Measurements from ENCODE around the gene LHX3.

The LHX3 gene

DNA sequence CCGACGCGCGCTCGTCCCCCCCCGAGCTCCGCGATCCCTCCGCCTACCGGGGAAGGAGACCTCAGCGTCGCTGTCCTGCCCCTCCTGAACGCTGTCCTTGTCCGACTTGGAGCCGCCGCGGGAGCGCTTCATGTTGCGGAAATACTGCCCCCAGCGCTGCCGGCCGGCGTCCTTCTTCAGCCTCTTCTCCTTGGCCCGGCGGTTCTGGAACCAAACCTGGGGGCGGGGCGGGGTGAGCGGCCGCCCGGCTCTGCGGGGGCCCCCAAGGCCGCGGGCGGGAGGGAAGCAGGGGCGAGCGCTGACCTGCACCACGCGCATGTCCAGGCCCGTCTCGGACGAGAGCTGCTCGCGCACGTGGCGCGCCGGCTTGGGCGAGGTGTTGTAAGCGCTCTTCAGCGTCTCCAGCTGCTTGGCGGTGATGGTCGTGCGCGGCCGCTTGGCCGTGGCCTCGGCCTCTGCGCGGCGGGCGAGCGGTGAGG, 6.3 kb downstream of the LHX3 start:
- Mint-ChIP-seq H3K36me3 (ENCODE audit: low read depth) (no peaks in the 10 kb centered on the region), H3K4me3 (no peak overlapping the region), H3K27ac (no peak overlapping the region), H3K9me3 (no peaks in the 10 kb centered on the region), H3K4me1 (ENCODE audit: low read depth) (peaks cover 14% of the 10 kb centered on the region), H3K27me3 (peaks cover 52% of the 10 kb centered on the region)

DNA sequence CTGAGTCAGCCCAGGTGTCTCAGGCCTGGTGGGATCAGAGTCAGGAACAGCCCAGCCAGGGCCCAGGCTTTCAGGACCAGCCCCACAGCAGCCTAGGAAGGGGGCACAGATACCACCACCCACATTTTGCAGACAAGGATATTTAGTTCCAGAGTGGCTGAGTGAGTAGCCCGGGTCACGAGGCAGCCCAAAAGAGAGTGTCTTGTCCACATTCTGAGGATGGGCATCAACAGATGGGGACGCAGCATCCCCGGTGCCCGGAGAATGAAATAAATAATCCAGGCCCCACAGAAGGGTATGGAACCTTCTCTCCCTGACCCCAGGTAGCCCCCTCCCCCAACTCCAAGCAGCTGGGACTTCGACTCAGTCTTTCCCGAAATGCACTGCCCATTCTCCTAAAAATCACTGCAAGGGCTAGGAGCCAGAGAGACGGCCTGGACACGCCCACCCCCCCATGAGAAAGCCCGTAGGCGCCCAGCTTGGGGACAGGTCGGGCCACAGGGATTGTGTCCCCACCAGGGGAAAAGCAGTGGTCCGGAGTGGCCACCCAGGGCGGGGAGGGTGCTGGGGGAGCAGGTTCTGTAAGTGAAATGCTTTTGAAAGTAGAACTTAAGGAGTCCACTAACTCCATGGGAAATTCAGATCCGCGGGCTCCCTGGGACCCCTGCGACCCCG, 6.9 kb downstream of the LHX3 start:
- Mint-ChIP-seq H3K9me3 (no peaks in the 10 kb centered on the region), H3K27ac (no peak overlapping the region), H3K27me3 (peaks cover 47% of the 10 kb centered on the region), H3K4me1 (ENCODE audit: low read depth) (peaks cover 14% of the 10 kb centered on the region), H3K4me3 (no peak overlapping the region), H3K36me3 (ENCODE audit: low read depth) (no peaks in the 10 kb centered on the region)

DNA sequence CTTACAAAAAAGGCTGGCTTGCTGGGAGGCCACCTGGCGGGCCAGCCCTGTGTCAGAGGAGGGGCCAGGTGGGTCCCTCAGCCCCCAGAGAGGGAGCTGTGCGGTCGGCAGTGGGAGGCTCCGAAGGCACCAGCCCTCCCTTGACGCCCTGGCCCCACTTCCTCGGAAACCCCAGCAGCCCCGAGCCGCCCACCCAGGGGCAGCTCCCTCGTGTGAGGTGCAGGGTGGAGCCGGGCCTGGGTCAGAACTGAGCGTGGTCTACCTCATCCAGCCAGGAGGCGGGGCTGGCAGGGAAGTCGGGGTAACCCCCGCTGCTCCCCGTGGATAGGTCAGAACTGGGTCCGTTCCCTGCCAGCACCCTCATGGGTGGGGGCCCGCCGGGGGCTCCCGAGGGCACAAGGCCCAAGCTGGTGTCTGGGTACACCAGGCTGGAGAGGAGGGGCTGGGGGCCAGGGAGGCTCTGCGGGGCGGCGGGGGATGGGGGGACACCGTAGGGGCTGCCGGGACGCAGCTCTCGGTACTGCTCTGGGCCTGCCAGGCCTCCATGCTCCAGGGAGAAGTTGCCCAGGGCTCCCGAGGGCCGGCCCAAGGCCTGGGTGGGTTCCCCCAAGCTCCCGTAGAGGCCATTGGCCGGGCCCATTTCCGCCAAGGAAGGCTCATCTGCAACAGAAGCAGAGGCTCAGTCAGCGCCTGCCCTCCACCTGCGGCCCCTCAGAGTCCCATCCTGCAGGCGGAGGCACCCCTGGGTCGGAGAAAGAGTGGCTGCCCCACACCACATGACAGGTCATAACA, 7.6 kb downstream of the LHX3 start:
- peaks cover 14% of the 10 kb centered on the region for H3K4me1 Mint-ChIP-seq (ENCODE audit: low read depth)
- no peaks in the 10 kb centered on the region for H3K9me3 Mint-ChIP-seq
- H3K4me3 Mint-ChIP-seq, result peak overlapping the region; percentile 18
- no peak overlapping the region for H3K27ac Mint-ChIP-seq
- H3K36me3 Mint-ChIP-seq (ENCODE audit: low read depth), result no peaks in the 10 kb centered on the region
- H3K27me3 Mint-ChIP-seq, result peaks cover 50% of the 10 kb centered on the region

DNA sequence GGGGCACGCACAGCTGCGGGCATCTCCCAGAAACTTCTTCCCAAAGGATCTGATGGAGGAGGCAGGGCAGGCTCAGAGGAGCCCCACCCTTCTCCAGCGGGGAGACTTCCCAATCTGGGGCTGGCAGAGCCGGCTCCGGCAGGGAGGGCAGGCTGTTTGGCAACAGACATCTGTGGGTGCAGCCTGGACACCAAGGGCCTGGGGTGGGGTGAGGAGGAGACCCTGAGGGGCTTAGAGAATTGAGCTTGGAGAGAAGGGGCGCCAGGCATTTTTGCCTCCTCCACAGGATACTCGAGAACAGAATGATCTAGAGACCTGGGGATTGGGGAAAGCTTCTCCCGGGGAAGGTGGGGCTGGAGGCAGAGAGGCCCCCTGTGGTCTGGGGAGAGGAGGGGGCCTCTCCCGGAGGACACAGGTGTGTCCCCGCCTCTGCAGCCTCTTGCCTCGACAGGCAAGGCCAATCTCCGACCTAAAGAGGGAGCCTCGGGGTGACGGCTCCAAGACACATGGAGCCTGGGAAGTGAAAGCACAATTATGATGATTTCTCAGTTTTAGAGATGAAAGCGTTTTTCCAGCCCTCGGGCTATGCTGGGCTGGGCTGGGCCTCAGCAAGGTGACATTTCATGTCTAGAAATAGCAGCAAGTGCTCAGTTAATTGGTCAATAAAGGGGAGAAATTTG, 8.4 kb downstream of the LHX3 start:
- H3K27me3 Mint-ChIP-seq, result peaks cover 55% of the 10 kb centered on the region
- no peaks in the 10 kb centered on the region for H3K9me3 Mint-ChIP-seq
- H3K36me3 Mint-ChIP-seq (ENCODE audit: low read depth), result no peaks in the 10 kb centered on the region
- H3K4me1 Mint-ChIP-seq (ENCODE audit: low read depth), result peaks cover 14% of the 10 kb centered on the region
- no peak overlapping the region for H3K27ac Mint-ChIP-seq
- H3K4me3 Mint-ChIP-seq, result peak overlapping the region; percentile 18

DNA sequence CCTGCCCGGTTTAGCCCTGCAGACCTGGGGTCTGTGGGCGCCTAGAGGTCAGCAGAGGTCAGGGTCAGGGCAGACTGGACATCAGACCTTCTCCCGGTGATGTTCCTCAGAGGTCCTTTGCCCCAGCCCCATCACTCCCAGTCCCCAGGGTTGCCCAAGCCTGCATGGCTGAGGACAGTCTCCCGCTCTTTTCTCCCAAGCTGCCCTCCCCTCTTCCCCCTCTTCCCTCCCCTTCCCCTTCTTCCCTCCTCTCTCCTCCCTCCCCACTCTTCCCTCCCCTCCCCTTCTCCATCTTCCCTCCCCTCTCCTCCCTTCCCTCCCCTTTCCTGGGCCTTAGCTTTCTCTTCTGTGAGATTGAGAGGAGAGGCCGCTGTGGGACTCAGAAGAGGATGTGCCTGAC, 10.4 kb downstream of the LHX3 start:
- H3K27ac Mint-ChIP-seq, result no peak overlapping the region
- H3K36me3 Mint-ChIP-seq (ENCODE audit: low read depth), result no peaks in the 10 kb centered on the region
- no peaks in the 10 kb centered on the region for H3K9me3 Mint-ChIP-seq
- peaks cover 56% of the 10 kb centered on the region for H3K27me3 Mint-ChIP-seq
- no peak overlapping the region for H3K4me3 Mint-ChIP-seq
- peaks cover 14% of the 10 kb centered on the region for H3K4me1 Mint-ChIP-seq (ENCODE audit: low read depth)

DNA sequence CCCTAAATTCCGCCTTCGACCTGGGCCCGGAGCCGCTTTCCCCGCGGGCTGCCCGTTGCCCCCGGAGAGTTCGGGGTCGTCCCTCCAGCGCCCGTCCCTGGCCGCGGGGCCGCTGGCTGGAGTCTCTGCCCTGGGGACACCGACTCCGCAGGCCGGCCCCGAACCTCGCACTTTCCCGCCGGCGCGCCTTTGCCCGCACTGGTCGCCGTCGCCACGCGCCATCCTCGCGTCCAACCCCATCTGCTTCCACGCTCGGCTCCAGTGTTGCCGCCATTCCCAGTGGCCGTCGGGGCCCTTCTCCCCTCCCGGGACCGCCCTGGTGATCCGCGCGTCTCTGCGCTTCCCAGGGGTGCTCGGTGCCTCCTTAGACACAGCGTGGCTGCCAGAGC, 11.0 kb downstream of the LHX3 start:
- Mint-ChIP-seq H3K9me3 (no peaks in the 10 kb centered on the region), H3K27me3 (peaks cover 54% of the 10 kb centered on the region), H3K36me3 (ENCODE audit: low read depth) (no peaks in the 10 kb centered on the region), H3K27ac (no peak overlapping the region), H3K4me1 (ENCODE audit: low read depth) (peaks cover 14% of the 10 kb centered on the region), H3K4me3 (no peak overlapping the region)

DNA sequence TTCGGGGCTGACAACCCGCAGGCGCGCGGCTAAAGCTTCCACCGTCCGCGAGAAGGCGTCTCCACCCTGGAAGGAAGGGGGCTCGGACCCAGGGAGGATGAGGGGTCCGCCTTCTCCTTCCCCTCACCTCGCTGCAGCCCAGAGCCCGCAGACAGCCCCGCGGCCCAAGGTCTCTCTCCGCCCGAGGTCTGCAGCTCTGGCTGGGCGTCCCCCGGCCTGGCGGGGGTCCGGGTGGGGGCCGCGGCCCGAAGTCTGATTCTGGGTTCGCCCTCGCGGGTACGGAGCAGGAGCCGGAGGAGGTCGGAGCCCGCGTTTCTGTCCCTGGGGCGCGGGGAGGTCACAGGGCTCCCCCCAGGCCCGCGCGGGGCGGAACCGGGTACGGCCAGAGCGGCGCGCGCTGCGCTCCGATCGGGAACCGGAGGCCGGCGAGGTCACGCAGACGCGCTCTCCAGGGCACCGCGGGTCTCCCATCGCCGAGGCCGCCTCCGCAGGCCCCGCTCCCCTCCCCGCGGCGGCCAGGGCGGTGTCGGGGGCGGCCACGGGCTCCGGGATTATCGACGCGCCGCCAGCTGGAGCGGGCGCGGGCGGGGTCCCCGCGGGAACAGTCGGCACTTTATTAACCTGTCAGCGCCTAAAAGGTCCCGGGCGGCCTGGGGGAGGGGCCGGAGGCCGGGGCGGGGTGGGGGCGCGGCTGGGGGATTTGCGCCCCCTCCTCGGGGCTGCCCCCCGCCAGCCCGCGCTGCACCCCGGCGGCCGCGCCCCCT, 11.6 kb downstream of the LHX3 start:
- Mint-ChIP-seq H3K9me3 (no peaks in the 10 kb centered on the region), H3K27me3 (peaks cover 54% of the 10 kb centered on the region), H3K4me1 (ENCODE audit: low read depth) (peaks cover 14% of the 10 kb centered on the region), H3K27ac (no peak overlapping the region), H3K4me3 (no peak overlapping the region), H3K36me3 (ENCODE audit: low read depth) (no peaks in the 10 kb centered on the region)

DNA sequence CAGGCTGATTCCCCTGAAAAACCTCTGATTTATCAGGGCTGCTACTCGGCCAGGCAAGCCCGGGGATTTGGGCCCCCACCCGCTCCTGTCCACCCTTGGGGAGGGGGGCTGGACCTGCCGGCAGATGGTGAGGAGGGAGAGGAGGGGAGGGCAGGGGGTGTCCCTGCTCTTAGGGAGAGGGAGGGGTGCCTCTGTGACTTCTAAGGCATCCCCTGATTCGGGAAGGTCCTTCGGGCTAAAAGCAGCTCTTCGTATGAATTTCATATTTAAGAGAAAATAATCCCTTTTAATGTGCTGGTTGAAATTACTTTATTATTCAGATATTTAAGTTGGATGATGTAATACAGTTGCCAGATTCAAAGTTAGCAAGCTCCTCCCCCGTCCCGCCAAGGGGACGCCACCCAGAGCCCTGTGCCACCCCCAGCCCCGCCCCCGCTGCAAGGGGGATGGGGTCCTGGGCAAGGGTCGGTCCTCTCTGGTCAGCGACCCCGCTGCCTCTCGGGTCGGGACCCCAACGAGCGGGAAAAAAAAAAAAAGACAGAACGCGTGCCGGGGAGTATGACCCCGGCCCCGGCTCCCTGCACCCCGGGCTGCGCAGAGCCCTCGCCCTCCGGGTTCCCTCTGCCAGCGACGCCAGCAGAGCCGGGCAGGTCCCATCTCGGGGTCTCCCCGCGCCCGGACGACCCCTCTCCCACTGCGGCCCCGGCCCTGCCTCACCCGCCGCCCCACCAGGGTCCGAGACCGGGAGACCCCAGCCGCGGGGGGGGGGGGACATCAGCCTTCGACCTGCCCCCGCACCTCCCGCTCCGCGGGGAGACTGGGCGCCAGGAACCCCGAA, 12.4 kb downstream of the LHX3 start:
- H3K9me3 Mint-ChIP-seq, result no peaks in the 10 kb centered on the region
- H3K27me3 Mint-ChIP-seq, result peaks cover 53% of the 10 kb centered on the region

DNA sequence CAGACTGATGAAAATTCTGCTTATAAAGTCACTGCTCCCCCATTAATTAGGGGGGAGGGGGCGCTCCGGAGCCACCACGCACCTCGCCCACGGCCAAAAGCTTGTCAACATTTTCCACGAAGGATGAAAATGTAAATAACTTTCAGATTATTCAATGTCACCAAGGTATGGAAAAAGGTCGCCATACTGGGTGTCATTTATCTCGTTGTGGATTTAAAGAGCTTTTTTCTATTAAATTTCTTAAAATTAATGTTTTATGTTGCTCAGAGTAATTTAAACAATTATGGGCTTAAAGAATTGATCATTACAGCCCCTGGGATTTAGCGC, 13.0 kb downstream of the LHX3 start:
- Mint-ChIP-seq H3K9me3 (no peaks in the 10 kb centered on the region), H3K36me3 (ENCODE audit: low read depth) (no peaks in the 10 kb centered on the region), H3K27ac (no peak overlapping the region), H3K4me3 (no peak overlapping the region), H3K4me1 (ENCODE audit: low read depth) (peaks cover 10% of the 10 kb centered on the region), H3K27me3 (peaks cover 58% of the 10 kb centered on the region)

More for the DNA sequence above, 12.4 kb downstream of the LHX3 start:
- Mint-ChIP-seq H3K4me1 (ENCODE audit: low read depth) (peaks cover 10% of the 10 kb centered on the region), H3K27ac (no peak overlapping the region), H3K4me3 (no peak overlapping the region), H3K36me3 (ENCODE audit: low read depth) (no peaks in the 10 kb centered on the region)

DNA sequence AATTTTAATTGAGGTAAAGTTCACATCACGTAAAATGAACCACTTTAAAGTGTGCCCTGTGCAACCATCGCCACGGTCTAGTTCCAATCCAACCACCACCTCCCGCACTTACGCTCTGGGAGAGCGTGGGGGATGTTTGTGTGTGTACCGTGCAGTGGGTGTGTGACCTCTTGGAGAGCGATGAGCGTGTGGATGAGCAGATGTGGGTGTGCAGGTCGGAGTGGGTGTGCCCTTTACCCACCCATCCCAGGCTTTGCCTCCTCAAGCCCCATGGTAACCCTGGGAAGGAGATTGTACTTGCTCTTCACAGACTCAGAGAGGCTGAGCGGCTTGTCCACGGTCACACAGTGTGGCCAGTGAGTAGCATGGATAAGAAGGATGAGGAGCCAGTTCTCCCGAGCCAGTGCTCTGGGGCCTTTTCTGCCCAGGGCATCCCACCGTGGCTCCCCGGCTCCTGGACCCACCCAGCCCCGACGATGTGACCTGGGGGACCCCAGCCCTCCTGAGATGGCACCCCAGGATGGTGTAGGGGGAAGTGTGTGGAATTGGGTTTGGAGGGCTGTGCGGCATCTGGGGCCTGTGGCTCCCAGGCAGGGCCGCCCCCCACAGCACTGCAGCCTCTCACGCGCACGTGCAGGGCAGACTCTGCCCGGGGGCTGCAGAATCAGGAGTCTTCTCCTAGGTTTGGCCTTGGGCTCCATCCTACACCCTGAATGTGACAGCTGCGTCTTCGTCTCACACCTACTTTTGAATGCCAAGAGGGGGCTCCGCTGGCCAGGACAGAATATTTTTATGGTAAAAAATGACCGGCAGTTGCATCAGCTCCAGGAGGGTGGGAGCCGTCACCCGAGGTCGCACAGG, 13.6 kb downstream of the LHX3 start:
- Mint-ChIP-seq H3K36me3 (ENCODE audit: low read depth) (no peaks in the 10 kb centered on the region), H3K27ac (peak overlapping the region; percentile 21), H3K27me3 (peaks cover 56% of the 10 kb centered on the region), H3K4me1 (ENCODE audit: low read depth) (peaks cover 4% of the 10 kb centered on the region), H3K9me3 (no peaks in the 10 kb centered on the region), H3K4me3 (no peak overlapping the region)

DNA sequence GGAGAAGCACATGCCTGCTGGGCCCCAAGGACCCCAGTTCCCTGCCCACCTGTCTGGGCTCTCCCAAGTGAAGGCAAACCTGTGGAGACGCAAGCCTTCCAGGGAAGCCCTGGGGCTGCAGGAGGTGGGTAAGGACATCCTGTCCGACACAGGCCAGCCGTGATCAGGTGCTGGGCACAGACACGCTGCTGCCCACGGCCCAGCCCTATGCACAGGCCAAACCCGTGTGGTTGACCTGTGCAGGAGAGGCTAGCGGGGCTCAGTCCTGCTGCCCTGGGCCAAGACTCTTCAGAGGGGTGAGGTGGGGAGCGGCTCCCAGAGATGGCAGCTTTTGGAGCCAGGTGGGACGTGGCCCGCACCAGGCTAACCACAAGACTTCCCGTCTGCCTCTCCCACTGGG, 14.3 kb downstream of the LHX3 start:
- Mint-ChIP-seq H3K4me1 (ENCODE audit: low read depth) (no peaks in the 10 kb centered on the region), H3K9me3 (no peaks in the 10 kb centered on the region), H3K27me3 (peaks cover 49% of the 10 kb centered on the region), H3K36me3 (ENCODE audit: low read depth) (no peaks in the 10 kb centered on the region), H3K27ac (no peak overlapping the region), H3K4me3 (no peak overlapping the region)

DNA sequence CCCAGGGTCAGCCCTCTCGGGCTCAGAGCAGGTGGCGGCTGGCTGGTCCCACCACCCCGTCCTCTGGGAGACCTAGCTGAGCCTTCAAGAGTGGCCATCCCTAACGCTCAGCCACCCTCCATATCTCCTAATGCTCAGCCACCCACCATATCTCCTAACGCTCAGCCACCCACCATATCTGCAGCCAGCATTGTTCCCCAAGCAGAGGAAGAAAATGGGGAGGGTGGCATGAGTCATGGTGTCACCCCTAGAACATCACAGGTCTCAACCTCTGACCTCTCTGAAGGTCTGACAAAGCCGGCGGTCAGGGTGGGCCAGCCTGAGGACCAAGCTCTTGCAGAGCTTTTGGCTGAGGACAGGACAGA, 14.7 kb downstream of the LHX3 start:
- Mint-ChIP-seq H3K27me3 (peaks cover 51% of the 10 kb centered on the region), H3K4me3 (no peak overlapping the region)

DNA sequence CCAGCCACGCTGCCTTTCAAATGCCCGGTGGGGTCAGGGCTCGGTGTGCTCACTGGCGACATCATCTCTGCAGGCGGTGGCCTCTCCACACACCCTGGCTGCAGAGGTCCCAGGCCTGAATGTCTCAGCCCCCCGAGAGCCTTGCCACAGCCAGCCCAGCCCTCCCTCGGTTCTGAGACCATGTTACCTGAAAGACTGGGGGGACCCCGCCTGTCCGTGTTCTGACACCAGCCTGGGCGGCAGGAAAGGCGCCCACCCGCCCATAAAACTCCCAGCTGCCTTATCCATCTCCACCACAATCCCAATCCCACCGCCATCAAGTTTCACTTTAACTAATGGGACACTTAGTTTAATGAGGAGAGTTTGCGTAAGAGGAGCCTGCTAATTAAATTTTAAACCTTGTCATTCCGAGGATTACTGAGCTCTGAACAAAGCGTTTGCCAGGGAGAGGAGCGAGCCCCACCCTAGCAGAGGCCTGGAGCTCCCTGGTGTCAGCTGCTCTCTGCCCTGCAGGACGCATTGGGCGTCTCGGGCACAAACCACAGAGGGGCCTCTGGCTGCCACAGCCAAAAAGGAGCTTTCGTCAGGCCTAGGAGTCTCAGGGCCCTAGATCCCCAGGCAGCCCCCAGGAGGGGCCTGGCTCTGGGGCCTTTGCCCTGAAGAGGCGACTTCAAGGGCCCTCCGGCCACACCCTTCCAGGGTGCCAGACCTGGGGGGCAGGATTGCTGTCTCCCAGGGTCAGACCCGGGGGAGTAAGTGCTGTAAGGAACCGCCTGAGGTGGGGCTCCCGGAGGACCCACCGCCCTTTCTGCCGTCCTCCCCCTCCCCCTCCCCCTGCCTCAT, 15.3 kb downstream of the LHX3 start:
- Mint-ChIP-seq H3K4me3 (no peak overlapping the region), H3K4me1 (ENCODE audit: low read depth) (no peaks in the 10 kb centered on the region), H3K27ac (no peak overlapping the region), H3K36me3 (ENCODE audit: low read depth) (no peaks in the 10 kb centered on the region), H3K9me3 (no peaks in the 10 kb centered on the region), H3K27me3 (peaks cover 53% of the 10 kb centered on the region)

More for the DNA sequence above, 14.7 kb downstream of the LHX3 start:
- Mint-ChIP-seq H3K9me3 (no peaks in the 10 kb centered on the region), H3K27ac (no peak overlapping the region), H3K4me1 (ENCODE audit: low read depth) (no peaks in the 10 kb centered on the region), H3K36me3 (ENCODE audit: low read depth) (no peaks in the 10 kb centered on the region)

All from stimulated activated naive CD8-positive, alpha-beta T cell treated with anti-CD3 and anti-CD28 coated beads, Interleukin-15, Interleukin-2, amounts not matched to agents 100 ng/mL and 50 ng/mL, for 24 hours (primary cell).